NCI-H1417 treated with DMSO at 0.1 percent for 48 hours (cell line): Measurements from ENCODE around the gene FRG2B.
"Not testable (repeated sequence)": the region's sequence is repeated elsewhere in the genome, so short reads cannot be mapped to it uniquely, and the experiment has no call there.

ENCODE experiments used
- DNase-seq: peaks from one replicate; lab custom pipeline; 2025; lab: John Stamatoyannopoulos, UW

The FRG2B gene

GRCh38 chr10:133626695-133627094 lies at the start of gene FRG2B:
FRG2B (minus strand) TSS chr10:133626795; CDS start chr10:133626742, 53 bp downstream.
- not testable (repeated sequence) for DNase-seq

GRCh38 chr10:133667446-133667845 lies 40.9 kb upstream of the FRG2B start:
- DNase-seq: not testable (repeated sequence)

GRCh38 chr10:133663544-133664160 lies 37.1 kb upstream of the FRG2B start:
- not testable (repeated sequence) for DNase-seq

- DNase-seq: not testable (repeated sequence)
Measured at GRCh38 chr10:133661122-133661521, 34.5 kb upstream of the FRG2B start.

GRCh38 chr10:133660516-133660915 lies 33.9 kb upstream of the FRG2B start:
- DNase-seq: not testable (repeated sequence)

- DNase-seq: not testable (repeated sequence)
Measured at GRCh38 chr10:133657276-133657675, 30.7 kb upstream of the FRG2B start.

GRCh38 chr10:133648872-133649455 lies 22.4 kb upstream of the FRG2B start:
- not testable (repeated sequence) for DNase-seq

GRCh38 chr10:133647075-133647748 lies 20.6 kb upstream of the FRG2B start:
- DNase-seq: not testable (repeated sequence)

- DNase-seq: not testable (repeated sequence)
Measured at GRCh38 chr10:133637846-133638235, 11.2 kb upstream of the FRG2B start.

- DNase-seq: not testable (repeated sequence)
Measured at GRCh38 chr10:133637202-133637845, 10.7 kb upstream of the FRG2B start.

GRCh38 chr10:133630723-133631249 lies 4.2 kb upstream of the FRG2B start:
- DNase-seq: not testable (repeated sequence)

- not testable (repeated sequence) for DNase-seq
Measured at GRCh38 chr10:133622544-133622943, 4.1 kb downstream of the FRG2B start.

- no peak for DNase-seq
Measured at GRCh38 chr10:133618851-133619250, 7.7 kb downstream of the FRG2B start.

- DNase-seq: no peak
Measured at GRCh38 chr10:133617196-133617595, 9.4 kb downstream of the FRG2B start.

GRCh38 chr10:133616371-133617130 lies 10.0 kb downstream of the FRG2B start:
- DNase-seq: no peak

GRCh38 chr10:133614830-133615580 lies 11.6 kb downstream of the FRG2B start:
- DNase-seq: no peak

- DNase-seq: no peak
Measured at GRCh38 chr10:133613699-133614098, 12.9 kb downstream of the FRG2B start.

- DNase-seq: no peak
Measured at GRCh38 chr10:133611079-133611478, 15.5 kb downstream of the FRG2B start.

- DNase-seq: no peak
Measured at GRCh38 chr10:133608855-133609254, 17.7 kb downstream of the FRG2B start.

GRCh38 chr10:133603434-133603833 lies 23.2 kb downstream of the FRG2B start:
- not testable (repeated sequence) for DNase-seq

GRCh38 chr10:133600657-133601056 lies 25.9 kb downstream of the FRG2B start:
- no peak for DNase-seq
